Measurements from ENCODE around the gene IPPK. TPM values are rescaled to one million over a fixed set of nuclear protein-coding genes. Genes with fewer than 3 reads are reported as not detected.

The IPPK gene
- total and polyA plus RNA-seq, 4 experiments from 2014 or later: 6.3 to 7.9 (median 7.3) TPM

- intact Hi-C loops (cut with micrococcal nuclease): no loop called here
- H3K36me3 Mint-ChIP-seq: peaks cover 51 to 67% of the 10 kb centered on the region in 2 donors
- POLR2A ChIA-PET (ENCODE audit: partially characterized antibody): interaction anchor here (1.7 kb wide), 1 partner anchor 19 kb away, joined by 6 read pairs; the partner anchor contains the start of gene IPPK
- H3K27ac ChIP-seq (ENCODE audit: low read depth, low read length): no peak overlapping the region
- H3K27me3 Mint-ChIP-seq: no peaks in the 10 kb centered on the region
- DNase-seq: no peak
- CTCF ChIA-PET (ENCODE audit: partially characterized antibody): no interaction called here
- peak overlapping the region in 1 of 7 donors; percentile 73 for H3K27ac Mint-ChIP-seq
- no peaks in the 10 kb centered on the region for H3K27me3 ChIP-seq (ENCODE audit: insufficient read depth, low read length)
- H3K36me3 ChIP-seq (ENCODE audit: insufficient read depth, low read length): peaks cover 38% of the 10 kb centered on the region
- H3K4me1 ChIP-seq (ENCODE audit: insufficient read depth, low read length): no peaks in the 10 kb centered on the region
- H3K9me3 ChIP-seq (ENCODE audit: control insufficient read depth in 1 of 2, low read length in 2 of 2): no peaks in the 10 kb centered on the region
- peaks cover 0 to 8% (median 4%) of the 10 kb centered on the region in 8 donors for H3K9me3 Mint-ChIP-seq
- peaks cover 0 to 4% (median under 1%) of the 10 kb centered on the region in 4 donors for H3K4me1 Mint-ChIP-seq
- H3K4me3 Mint-ChIP-seq: no peak overlapping the region
- H3K4me3 ChIP-seq (ENCODE audit: low read length in 2 of 2): no peak overlapping the region
Observed at GRCh38 chr9:92650839-92651621, 18.9 kb downstream of the IPPK start.

GRCh38 chr9:92650296-92650695 lies 19.6 kb downstream of the IPPK start:
- Mint-ChIP-seq H3K36me3 (peaks cover 54 to 68% of the 10 kb centered on the region in 2 donors), H3K9me3 (peaks cover 4 to 15% (median 9%) of the 10 kb centered on the region in 8 donors), H3K4me1 (peaks cover 0 to 3% (median under 1%) of the 10 kb centered on the region in 4 donors), H3K4me3 (no peak overlapping the region), H3K27ac (no peak overlapping the region), H3K27me3 (no peaks in the 10 kb centered on the region)
- Histone ChIP-seq H3K27ac (ENCODE audit: low read depth, low read length) (no peak overlapping the region), H3K9me3 (ENCODE audit: control insufficient read depth in 1 of 2, low read length in 2 of 2) (no peaks in the 10 kb centered on the region), H3K36me3 (ENCODE audit: insufficient read depth, low read length) (peaks cover 43% of the 10 kb centered on the region), H3K4me3 (ENCODE audit: low read length in 2 of 2) (no peak overlapping the region), H3K4me1 (ENCODE audit: insufficient read depth, low read length) (no peaks in the 10 kb centered on the region), H3K27me3 (ENCODE audit: insufficient read depth, low read length) (no peaks in the 10 kb centered on the region)
- ChIA-PET CTCF (ENCODE audit: partially characterized antibody) (interaction anchor here (0.7 to 1.1 kb wide), 2 partner anchors 16 to 277 kb away, joined by 3 to 4 read pairs; no protein-coding TSS in a partner anchor), POLR2A (ENCODE audit: partially characterized antibody) (no interaction called here)
- no peak for DNase-seq
- intact Hi-C loops (cut with micrococcal nuclease): no loop called here

GRCh38 chr9:92649007-92649406 lies 20.9 kb downstream of the IPPK start:
- ChIA-PET POLR2A (ENCODE audit: partially characterized antibody) (no interaction called here), CTCF (ENCODE audit: partially characterized antibody) (no interaction called here)
- Mint-ChIP-seq H3K9me3 (peaks cover 5 to 22% (median 12%) of the 10 kb centered on the region in 8 donors), H3K4me1 (peaks cover 0 to 3% (median under 1%) of the 10 kb centered on the region in 4 donors), H3K4me3 (no peak overlapping the region), H3K27ac (no peak overlapping the region), H3K36me3 (peaks cover 64 to 74% of the 10 kb centered on the region in 2 donors), H3K27me3 (no peaks in the 10 kb centered on the region)
- intact Hi-C loops (cut with micrococcal nuclease): no loop called here
- H3K4me3 ChIP-seq (ENCODE audit: low read length in 2 of 2): no peak overlapping the region
- H3K4me1 ChIP-seq (ENCODE audit: insufficient read depth, low read length): no peaks in the 10 kb centered on the region
- H3K27ac ChIP-seq (ENCODE audit: low read depth, low read length): no peak overlapping the region
- no peaks in the 10 kb centered on the region for H3K9me3 ChIP-seq (ENCODE audit: control insufficient read depth in 1 of 2, low read length in 2 of 2)
- DNase-seq: no peak
- H3K36me3 ChIP-seq (ENCODE audit: insufficient read depth, low read length): peaks cover 43% of the 10 kb centered on the region
- no peaks in the 10 kb centered on the region for H3K27me3 ChIP-seq (ENCODE audit: insufficient read depth, low read length)

GRCh38 chr9:92648474-92648971 lies 21.4 kb downstream of the IPPK start:
- Histone ChIP-seq H3K4me1 (ENCODE audit: insufficient read depth, low read length) (no peaks in the 10 kb centered on the region), H3K4me3 (ENCODE audit: low read length in 2 of 2) (no peak overlapping the region), H3K27ac (ENCODE audit: low read depth, low read length) (no peak overlapping the region), H3K9me3 (ENCODE audit: control insufficient read depth in 1 of 2, low read length in 2 of 2) (no peaks in the 10 kb centered on the region), H3K36me3 (ENCODE audit: insufficient read depth, low read length) (peaks cover 47% of the 10 kb centered on the region), H3K27me3 (ENCODE audit: insufficient read depth, low read length) (no peaks in the 10 kb centered on the region)
- POLR2A ChIA-PET (ENCODE audit: partially characterized antibody): no interaction called here
- no peak for DNase-seq
- Mint-ChIP-seq H3K4me3 (no peak overlapping the region), H3K9me3 (peaks cover 5 to 22% (median 12%) of the 10 kb centered on the region in 8 donors), H3K27ac (no peak overlapping the region), H3K27me3 (no peaks in the 10 kb centered on the region), H3K36me3 (peaks cover 68 to 74% of the 10 kb centered on the region in 2 donors), H3K4me1 (peaks cover 0 to 3% (median under 1%) of the 10 kb centered on the region in 4 donors)
- intact Hi-C loops (cut with micrococcal nuclease): no loop called here
- CTCF ChIA-PET (ENCODE audit: partially characterized antibody): no interaction called here

GRCh38 chr9:92647671-92648473 lies 22.1 kb downstream of the IPPK start:
- no peaks in the 10 kb centered on the region for H3K27me3 Mint-ChIP-seq
- Histone ChIP-seq H3K4me1 (ENCODE audit: insufficient read depth, low read length) (no peaks in the 10 kb centered on the region), H3K27ac (ENCODE audit: low read depth, low read length) (no peak overlapping the region), H3K4me3 (ENCODE audit: low read length in 2 of 2) (no peak overlapping the region), H3K27me3 (ENCODE audit: insufficient read depth, low read length) (no peaks in the 10 kb centered on the region), H3K36me3 (ENCODE audit: insufficient read depth, low read length) (peaks cover 49% of the 10 kb centered on the region), H3K9me3 (ENCODE audit: control insufficient read depth in 1 of 2, low read length in 2 of 2) (no peaks in the 10 kb centered on the region)
- DNase-seq: no peak
- H3K9me3 Mint-ChIP-seq: peaks cover 5 to 22% (median 12%) of the 10 kb centered on the region in 8 donors
- peaks cover 0 to 3% (median under 1%) of the 10 kb centered on the region in 4 donors for H3K4me1 Mint-ChIP-seq
- no peak overlapping the region for H3K4me3 Mint-ChIP-seq
- ChIA-PET POLR2A (ENCODE audit: partially characterized antibody) (no interaction called here), CTCF (ENCODE audit: partially characterized antibody) (no interaction called here)
- intact Hi-C loops (cut with micrococcal nuclease): no loop called here
- peaks cover 69 to 76% of the 10 kb centered on the region in 2 donors for H3K36me3 Mint-ChIP-seq
- H3K27ac Mint-ChIP-seq: peak overlapping the region in 1 of 7 donors; percentile 42

- Mint-ChIP-seq H3K9me3 (peaks cover 5 to 22% (median 12%) of the 10 kb centered on the region in 8 donors), H3K4me1 (peaks cover 0 to 3% (median under 1%) of the 10 kb centered on the region in 4 donors), H3K27ac (peak overlapping the region in 1 of 7 donors; percentile 71), H3K36me3 (peaks cover 73 to 84% of the 10 kb centered on the region in 2 donors), H3K4me3 (no peak overlapping the region), H3K27me3 (no peaks in the 10 kb centered on the region)
- H3K9me3 ChIP-seq (ENCODE audit: control insufficient read depth in 1 of 2, low read length in 2 of 2): no peaks in the 10 kb centered on the region
- H3K27me3 ChIP-seq (ENCODE audit: insufficient read depth, low read length): no peaks in the 10 kb centered on the region
- H3K4me1 ChIP-seq (ENCODE audit: insufficient read depth, low read length): no peaks in the 10 kb centered on the region
- no peak overlapping the region for H3K27ac ChIP-seq (ENCODE audit: low read depth, low read length)
- no peak for DNase-seq
- POLR2A ChIA-PET (ENCODE audit: partially characterized antibody): no interaction called here
- no peak overlapping the region for H3K4me3 ChIP-seq (ENCODE audit: low read length in 2 of 2)
- intact Hi-C loops (cut with micrococcal nuclease): no loop called here
- CTCF ChIA-PET (ENCODE audit: partially characterized antibody): interaction anchor here (2.1 kb wide), 1 partner anchor 510 kb away, joined by 4 read pairs; no protein-coding TSS in a partner anchor
- peaks cover 67% of the 10 kb centered on the region for H3K36me3 ChIP-seq (ENCODE audit: insufficient read depth, low read length)
Observed at GRCh38 chr9:92645041-92645440, 24.9 kb downstream of the IPPK start.

- peak overlapping the region in 1 of 7 donors; percentile 39 for H3K27ac Mint-ChIP-seq
- ChIA-PET CTCF (ENCODE audit: partially characterized antibody) (interaction anchor here (2.1 kb wide), 1 partner anchor 510 kb away, joined by 4 read pairs; no protein-coding TSS in a partner anchor), POLR2A (ENCODE audit: partially characterized antibody) (no interaction called here)
- no peak overlapping the region for H3K4me3 Mint-ChIP-seq
- DNase-seq: no peak
- Histone ChIP-seq H3K9me3 (ENCODE audit: control insufficient read depth in 1 of 2, low read length in 2 of 2) (no peaks in the 10 kb centered on the region), H3K36me3 (ENCODE audit: insufficient read depth, low read length) (peaks cover 67% of the 10 kb centered on the region), H3K4me3 (ENCODE audit: low read length in 2 of 2) (no peak overlapping the region), H3K27ac (ENCODE audit: low read depth, low read length) (no peak overlapping the region), H3K4me1 (ENCODE audit: insufficient read depth, low read length) (no peaks in the 10 kb centered on the region), H3K27me3 (ENCODE audit: insufficient read depth, low read length) (no peaks in the 10 kb centered on the region)
- H3K4me1 Mint-ChIP-seq: peaks cover 0 to 3% (median under 1%) of the 10 kb centered on the region in 4 donors
- no peaks in the 10 kb centered on the region for H3K27me3 Mint-ChIP-seq
- peaks cover 72 to 85% of the 10 kb centered on the region in 2 donors for H3K36me3 Mint-ChIP-seq
- peaks cover 5 to 22% (median 12%) of the 10 kb centered on the region in 8 donors for H3K9me3 Mint-ChIP-seq
- intact Hi-C loops (cut with micrococcal nuclease): no loop called here
Observed at GRCh38 chr9:92644278-92644677, 25.7 kb downstream of the IPPK start.

All from CD4-positive, alpha-beta memory T cell (primary cell).